GM18505 (cell line): ENCODE results near the gene TECTB.

ENCODE experiments used
- ATAC-seq: cut with Tn5 transposase; IDR thresholded peaks from one replicate; pipeline ENCODE4 v1.9.1; 2021; ENCODE audit not compliant: unreplicated experiment
- POLR2A ChIP-seq: IDR thresholded peaks from 4 replicates; pipeline ENCODE4 v1.6.1; 2011; ENCODE audit warnings: borderline replicate concordance; ENCODE audit not compliant: insufficient read depth, insufficient read length; ENCODE audit errors: extremely low read depth

Gene TECTB

GRCh38 chr10:112288486-112288885, 5.3 kb downstream of the TECTB start:
- no peak for TF ChIP-seq POLR2A
- no peak for ATAC-seq

- no peak for TF ChIP-seq POLR2A
Observed at GRCh38 chr10:112289373-112290053, 6.3 kb downstream of the TECTB start.

DNA sequence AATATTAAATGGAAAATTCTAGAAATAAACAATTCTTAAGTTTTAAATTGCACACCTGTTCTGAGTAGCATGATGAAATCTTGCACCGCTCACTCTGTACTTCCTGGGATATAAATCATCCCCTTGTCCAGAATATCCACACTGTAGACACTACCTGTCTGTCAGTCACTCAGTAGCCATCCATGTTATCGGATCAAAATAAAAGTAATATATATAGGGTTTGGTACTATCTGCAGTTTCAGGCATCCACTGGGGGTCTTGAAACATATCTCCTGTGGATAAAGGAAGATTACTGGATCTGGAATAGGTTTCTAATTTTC, 6.8 kb downstream of the TECTB start:
- no peak for ATAC-seq
- TF ChIP-seq POLR2A = no peak

More at GRCh38 chr10:112289373-112290053, 6.3 kb downstream of the TECTB start:
- ATAC-seq = no peak

DNA sequence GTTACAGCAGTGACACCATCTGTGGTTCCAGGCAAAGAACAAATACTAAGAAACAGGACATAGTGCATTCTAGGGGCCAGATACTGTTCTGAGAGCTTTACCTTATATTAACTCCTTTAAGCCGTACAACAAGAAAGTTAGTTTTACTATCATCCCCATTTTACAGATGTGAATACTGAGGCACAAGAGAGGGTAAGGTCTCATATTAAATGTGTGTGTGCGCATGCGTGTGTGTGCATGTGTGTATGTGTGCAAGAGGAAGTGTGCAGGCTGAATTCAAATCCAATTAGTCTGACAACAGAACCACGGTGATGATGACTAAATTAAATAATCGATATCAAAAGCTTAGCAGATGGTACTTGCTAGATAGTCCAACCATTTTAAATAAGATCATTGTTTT, 11.0 kb downstream of the TECTB start:
- ATAC-seq = no peak

GRCh38 chr10:112295853-112296830, 12.9 kb downstream of the TECTB start:
- no peak for ATAC-seq
- TF ChIP-seq POLR2A = no peak

More for the DNA sequence above, 11.0 kb downstream of the TECTB start:
- TF ChIP-seq POLR2A = no peak

GRCh38 chr10:112296908-112297331, 13.7 kb downstream of the TECTB start:
- no peak for TF ChIP-seq POLR2A
- ATAC-seq = no peak

DNA sequence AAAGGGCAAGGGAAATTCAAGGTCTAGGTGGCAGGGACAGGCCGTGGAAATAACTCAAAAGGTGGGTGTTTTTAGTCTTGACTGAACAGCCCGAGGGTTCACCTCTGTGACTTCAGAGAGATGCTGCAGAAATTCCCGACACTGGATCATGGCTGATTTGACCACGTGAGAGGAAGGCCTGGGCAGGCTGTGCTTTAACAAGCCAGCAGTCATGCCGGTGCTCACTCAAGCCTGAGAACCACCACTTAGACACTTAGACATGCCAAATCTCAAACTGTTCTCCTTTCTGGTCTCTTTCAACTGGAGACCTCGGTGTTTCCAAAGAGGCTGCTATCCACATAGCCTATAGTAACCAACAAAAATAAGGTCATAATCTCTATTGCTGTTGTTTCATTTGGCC, 15.4 kb downstream of the TECTB start:
- no peak for ATAC-seq
- no peak for TF ChIP-seq POLR2A

GRCh38 chr10:112299456-112299855, 16.3 kb downstream of the TECTB start:
- ATAC-seq = no peak
- no peak for TF ChIP-seq POLR2A

- no peak for TF ChIP-seq POLR2A
- no peak for ATAC-seq
Observed at GRCh38 chr10:112302335-112302734, 19.1 kb downstream of the TECTB start.

DNA sequence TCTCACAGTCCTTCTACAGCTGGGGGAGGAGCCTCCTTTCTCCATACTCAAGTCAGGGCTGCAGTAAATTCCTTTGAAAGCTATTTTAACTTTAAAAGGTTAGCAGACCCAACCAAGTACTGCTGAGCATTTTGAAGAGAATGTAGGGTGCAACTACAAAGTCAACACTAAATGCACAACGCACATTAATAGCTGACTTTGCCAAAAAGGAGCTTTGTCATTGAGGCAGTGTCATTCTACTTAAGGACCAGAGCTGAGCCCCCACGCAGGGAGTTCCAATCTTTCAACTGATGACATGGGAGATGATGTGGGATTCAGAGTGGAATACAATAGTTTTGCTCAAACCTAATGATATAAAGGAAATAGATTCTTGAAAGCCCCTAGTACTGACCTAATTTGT, 20.3 kb downstream of the TECTB start:
- ATAC-seq = no peak
- TF ChIP-seq POLR2A = no peak

DNA sequence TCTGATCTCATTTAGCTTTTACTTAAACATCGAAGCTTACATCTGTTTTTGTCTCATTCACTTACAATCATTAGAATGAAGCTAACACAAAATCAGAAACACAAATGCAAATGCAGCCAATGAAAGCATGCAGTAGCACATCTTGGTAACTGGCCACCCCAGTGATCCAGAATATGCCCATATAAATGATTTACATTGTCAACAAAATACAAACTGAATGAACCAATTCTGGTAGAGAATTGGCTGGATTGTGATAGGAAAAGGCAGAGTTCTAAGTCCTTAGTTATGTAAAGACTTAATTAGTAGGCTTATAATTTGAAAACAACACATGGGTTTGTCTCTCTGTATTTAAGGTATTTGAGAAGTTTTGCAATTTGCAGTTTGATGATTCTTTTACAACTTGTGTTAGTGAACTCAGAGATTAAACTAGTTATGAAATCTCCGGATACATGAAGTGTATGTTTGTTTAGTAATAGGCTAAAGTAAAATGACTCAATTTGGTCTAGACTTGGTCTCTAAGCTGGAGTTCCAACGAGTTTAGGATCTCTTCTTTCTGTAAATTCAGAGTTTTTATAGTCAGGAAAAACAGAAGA, 21.2 kb downstream of the TECTB start:
- ATAC-seq = no peak
- TF ChIP-seq POLR2A = no peak

DNA sequence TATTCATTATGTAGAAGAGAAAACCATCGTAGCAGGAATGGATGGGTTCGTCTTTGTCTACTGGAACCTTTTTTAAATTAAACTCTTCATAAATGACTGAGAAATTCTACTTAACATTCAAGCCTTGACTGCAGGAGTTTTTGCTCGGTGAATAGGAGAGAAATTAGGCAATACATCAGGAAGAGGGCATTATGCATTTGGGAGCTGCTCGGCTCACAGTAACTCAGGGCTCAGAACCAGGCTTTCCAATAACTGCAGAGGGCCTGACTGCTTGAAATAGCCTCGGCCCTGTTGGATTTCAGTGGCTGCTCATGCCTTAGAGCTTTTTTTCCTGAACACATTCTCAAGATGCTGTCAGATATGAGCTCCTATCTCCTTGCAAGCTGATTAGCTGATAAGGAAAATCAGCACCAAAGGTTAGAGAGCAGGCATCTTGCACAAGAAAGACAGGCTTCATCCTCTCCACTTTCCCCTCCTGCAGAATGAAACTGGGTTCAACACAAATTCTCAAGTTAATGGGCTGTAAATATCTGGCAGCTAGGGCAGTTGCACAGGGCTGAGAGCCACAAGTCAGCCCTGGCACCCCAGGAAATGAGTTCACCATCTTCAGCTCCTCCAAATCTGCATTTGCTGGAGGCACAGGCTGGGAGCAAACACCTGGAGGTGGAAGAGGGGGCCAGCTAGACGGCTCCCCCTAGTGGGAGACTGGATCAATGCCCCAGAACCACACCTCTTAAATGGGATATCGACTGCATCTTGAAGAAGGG, 24.3 kb downstream of the TECTB start:
- no peak for TF ChIP-seq POLR2A
- no peak for ATAC-seq

DNA sequence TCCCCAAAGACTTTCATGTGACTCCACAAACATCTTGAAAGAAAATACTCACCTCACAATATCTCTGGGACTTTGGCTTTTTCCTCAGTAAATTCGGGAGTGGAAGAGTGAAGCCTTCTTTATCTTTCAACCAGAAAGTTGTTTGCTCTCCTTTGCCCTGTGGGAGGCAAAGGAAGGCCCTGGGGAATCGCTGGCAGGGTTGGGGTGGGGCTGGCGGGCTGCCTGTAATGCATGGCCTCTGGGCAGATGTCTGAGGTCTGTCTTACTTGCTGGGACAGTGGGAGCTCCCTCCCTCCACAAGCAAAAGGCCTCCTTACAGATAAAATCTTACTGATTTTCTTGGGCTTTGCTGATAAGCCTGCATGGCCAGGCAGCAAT, 24.9 kb downstream of the TECTB start:
- no peak for ATAC-seq

DNA sequence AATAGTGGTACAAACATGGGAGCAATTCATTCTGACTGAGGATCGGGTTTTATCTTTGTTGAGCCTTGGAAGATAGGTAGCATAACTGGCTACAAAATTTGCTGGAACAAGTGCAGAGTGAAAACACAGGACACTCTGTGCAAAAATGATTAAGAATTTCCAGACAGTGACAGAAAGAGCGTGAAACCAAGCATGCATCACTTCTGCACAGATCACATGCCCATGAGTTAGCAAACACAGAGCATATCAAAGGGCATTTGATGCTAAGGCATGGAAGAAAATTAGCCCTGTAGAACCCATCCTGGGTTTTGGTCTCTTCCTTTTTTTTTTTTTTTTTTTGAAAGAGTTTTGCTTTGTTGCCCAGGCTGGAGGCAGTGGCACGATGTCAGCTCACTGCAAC, 28.3 kb downstream of the TECTB start:
- no peak for TF ChIP-seq POLR2A
- no peak for ATAC-seq

More for the DNA sequence above, 24.9 kb downstream of the TECTB start:
- TF ChIP-seq POLR2A = no peak

DNA sequence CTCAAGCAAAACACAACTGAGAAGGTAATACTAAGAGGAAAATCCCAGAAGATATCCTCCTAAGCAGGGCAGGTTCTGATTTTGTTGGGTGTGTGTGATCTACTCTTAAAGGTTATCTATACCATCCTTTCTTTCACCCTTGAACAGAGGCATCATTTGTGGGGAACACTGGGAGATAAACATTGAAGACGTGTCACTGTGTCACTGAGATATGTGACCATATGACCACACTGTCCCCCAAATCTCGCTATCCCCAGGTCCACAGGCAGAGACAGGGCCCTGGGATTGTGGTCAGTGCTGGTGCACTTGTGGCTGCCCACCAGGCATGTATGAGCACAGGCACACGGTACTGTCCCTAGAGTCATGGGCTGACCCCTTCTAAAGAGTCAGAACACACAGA, 30.0 kb downstream of the TECTB start:
- no peak for TF ChIP-seq POLR2A
- ATAC-seq = no peak
